Colonic mucosa (tissue), 4 donors: ENCODE results near the gene CPNE2. TPM values are rescaled to one million over a fixed set of nuclear protein-coding genes. Genes with fewer than 3 reads are reported as not detected.

Experiments used
- DNase-seq: peaks from one replicate; pipeline ENCODE4 v3.0.0-alpha.2; 2020
- H3K27ac ChIP-seq: fragments of 200-600 bp; one replicate; pipeline ENCODE4 v1.8.0; 2021
- H3K27me3 ChIP-seq: fragments of 200-600 bp; one replicate; pipeline ENCODE4 v1.8.0; 2021
- H3K36me3 ChIP-seq: fragments of 200-600 bp; one replicate; pipeline ENCODE4 v1.8.0; 2021
- H3K4me1 ChIP-seq: fragments of 200-600 bp; one replicate; pipeline ENCODE4 v1.8.0; 2021; ENCODE audit warnings: mild to moderate bottlenecking
- H3K4me3 ChIP-seq: fragments of 200-600 bp; one replicate; pipeline ENCODE4 v1.8.0; 2021
- H3K9ac ChIP-seq, 2 donors: one replicate each; pipeline ENCODE4 v1.7.0; 2013; ENCODE audit warnings: control low read depth in 2 of 2, low read depth in 2 of 2, low read length in 2 of 2
- H3K9me3 ChIP-seq: fragments of 200-600 bp; one replicate; pipeline ENCODE4 v1.8.0; 2021
- CTCF ChIP-seq: fragments of 200-600 bp; IDR thresholded peaks from one replicate; pipeline ENCODE4 v1.8.0; 2022; ENCODE audit warnings: antibody characterized with exemption, mild to moderate bottlenecking
- intact Hi-C: fragments of 100-400 bp; cut with DNase I; formaldehyde crosslinking; loops from one replicate; pipeline ENCODE4 v1.14.1; 2022
- total RNA-seq, 2 donors: library from RNA; stranded (reverse); fragmentation: NEBNext Ultra II Directional in 1 of 2; extraction: Animal tissue kit (Norgen Biotek cat#: 25700) in 1 of 2; gene quantifications; one replicate each; pipeline ENCODE4 v1.2.1, GENCODE V29; 2021
- donor health status: healthy.
- donor health status: DM: no; HTN: no; CAD: no.
- donor health status: DM: no; HTN: no; CAD: no.

The CPNE2 gene
- total RNA-seq, 2 donors from 2014 or later, result 38.6 to 53.3 TPM

GRCh38 chr16:57155702-57156350, 63.4 kb downstream of the CPNE2 start:
- intact Hi-C loops, result no loop called here
- DNase-seq, result no peak
- Histone ChIP-seq H3K27ac (no peak overlapping the region), H3K27me3 (no peaks in the 10 kb centered on the region), H3K36me3 (no peaks in the 10 kb centered on the region), H3K9me3 (no peaks in the 10 kb centered on the region), H3K4me1 (no peaks in the 10 kb centered on the region), H3K4me3 (no peak overlapping the region), H3K9ac (no peak overlapping the region)
- no peak for TF ChIP-seq CTCF

- intact Hi-C loops, result no loop called here
- no peaks in the 10 kb centered on the region for H3K9me3 ChIP-seq
- no peak overlapping the region for H3K27ac ChIP-seq
- no peaks in the 10 kb centered on the region for H3K36me3 ChIP-seq
- DNase-seq, result no peak
- no peaks in the 10 kb centered on the region for H3K4me1 ChIP-seq
- no peak for TF ChIP-seq CTCF
- no peak overlapping the region for H3K9ac ChIP-seq
- H3K4me3 ChIP-seq, result no peak overlapping the region
- no peaks in the 10 kb centered on the region for H3K27me3 ChIP-seq
These were observed 63.9 kb downstream of the CPNE2 start for GRCh38 chr16:57156351-57156703.

DNA sequence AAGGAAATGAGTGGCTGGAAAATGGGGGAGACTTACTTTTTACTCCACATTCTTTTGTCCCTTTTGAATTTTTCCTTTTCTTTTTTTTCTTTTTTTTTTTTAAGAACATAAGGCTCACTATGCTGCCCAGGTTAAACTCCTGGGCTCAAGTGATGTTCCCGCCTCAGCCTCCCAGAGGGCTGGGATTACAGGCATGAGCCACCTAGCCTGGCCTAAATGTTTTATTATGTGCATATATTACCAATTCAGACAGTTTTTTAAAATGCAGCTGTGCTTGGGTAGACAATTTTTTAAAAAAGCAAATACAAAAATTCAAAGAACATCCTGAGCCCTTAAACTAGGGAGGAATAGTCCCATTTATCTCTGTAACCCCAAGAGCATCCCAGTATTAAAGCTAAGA, 65.2 kb downstream of the CPNE2 start:
- no peak overlapping the region for H3K27ac ChIP-seq
- TF ChIP-seq CTCF, result no peak
- H3K4me3 ChIP-seq, result no peak overlapping the region
- no peaks in the 10 kb centered on the region for H3K4me1 ChIP-seq
- no peaks in the 10 kb centered on the region for H3K9me3 ChIP-seq
- no peaks in the 10 kb centered on the region for H3K27me3 ChIP-seq
- intact Hi-C loops, result no loop called here
- DNase-seq, result no peak
- H3K9ac ChIP-seq, result no peak overlapping the region
- H3K36me3 ChIP-seq, result no peaks in the 10 kb centered on the region

GRCh38 chr16:57159447-57159846, 67.1 kb downstream of the CPNE2 start:
- no peaks in the 10 kb centered on the region for H3K27me3 ChIP-seq
- no peak overlapping the region for H3K4me3 ChIP-seq
- H3K4me1 ChIP-seq, result no peaks in the 10 kb centered on the region
- no peak overlapping the region for H3K27ac ChIP-seq
- no peak for DNase-seq
- no peaks in the 10 kb centered on the region for H3K9me3 ChIP-seq
- TF ChIP-seq CTCF, result no peak
- no peak overlapping the region for H3K9ac ChIP-seq
- intact Hi-C loops, result no loop called here
- H3K36me3 ChIP-seq, result no peaks in the 10 kb centered on the region

GRCh38 chr16:57163842-57164241, 71.5 kb downstream of the CPNE2 start:
- DNase-seq, result no peak
- intact Hi-C loops, result loop anchor here (2.0 kb wide), 1 partner anchor 73 kb away; no protein-coding TSS in a partner anchor
- Histone ChIP-seq H3K4me1 (no peaks in the 10 kb centered on the region), H3K4me3 (no peak overlapping the region), H3K9ac (no peak overlapping the region), H3K36me3 (peaks cover 6% of the 10 kb centered on the region), H3K27me3 (no peaks in the 10 kb centered on the region), H3K27ac (no peak overlapping the region), H3K9me3 (no peaks in the 10 kb centered on the region)
- no peak for TF ChIP-seq CTCF
